Measurements from ENCODE around the gene CHID1. TPM values are rescaled to one million over a fixed set of nuclear protein-coding genes. Genes with fewer than 3 reads are reported as not detected.

Gene CHID1
- total RNA-seq, 2 experiments from 2014 or later = 30.6 to 71.1 TPM

DNA sequence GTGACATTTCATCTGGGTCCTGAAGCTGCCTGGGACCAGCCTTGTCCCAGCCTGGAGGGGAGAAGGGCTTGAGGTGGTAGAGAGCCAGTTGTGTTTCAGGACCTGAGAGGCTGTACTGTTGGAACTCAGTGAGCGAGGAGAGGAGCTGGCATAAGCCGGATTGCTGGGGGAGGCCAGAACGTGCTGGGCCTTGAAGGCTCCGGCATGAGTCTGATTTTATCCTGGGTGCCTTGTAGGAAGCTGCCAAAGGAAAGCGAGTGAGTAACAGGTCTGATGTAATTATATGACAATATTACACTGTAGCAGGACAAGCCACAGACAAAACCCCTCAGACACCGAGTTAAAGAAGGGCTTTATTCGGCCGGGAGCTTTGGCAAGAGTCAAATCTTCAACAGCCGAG is 32.2 kb upstream of the CHID1 start:
- no peak for DNase-seq (ENCODE audit: low spot score)
- H2AFZ ChIP-seq (ENCODE audit: low read length) = no peak overlapping the region
- BruUV-seq (replicated peaks) = no TSS peak
- POLR2A ChIA-PET = no interaction called here
- H3K9me3 ChIP-seq (ENCODE audit: low read length) = no peaks in the 10 kb centered on the region
- H4K20me1 ChIP-seq (ENCODE audit: insufficient read depth, low read length) = no peaks in the 10 kb centered on the region
- TF ChIP-seq CTCF (conservative IDR thresholded peaks at IDR 0.05; ENCODE audit: low read length) (no peak), EZH2phosphoT487 (IDR thresholded peaks at IDR 0.05; ENCODE audit: borderline replicate concordance, low read depth, low read length) (no peak)
- CTCF ChIA-PET (ENCODE audit: unreplicated experiment) = interaction anchor here (0.6 kb wide), 1 partner anchor 112 kb away, joined by 3 read pairs; no protein-coding TSS in a partner anchor
- no peaks in the 10 kb centered on the region for H3K9me2 ChIP-seq (ENCODE audit: insufficient read depth, low read length)
- no peak overlapping the region for H3K27ac ChIP-seq (ENCODE audit: low read depth, low read length, poor library complexity, severe bottlenecking)
- H3K79me2 ChIP-seq (ENCODE audit: insufficient read depth, low read depth, low read length) = peaks cover 11% of the 10 kb centered on the region; the same call in 1 of the 2 replicates
- peaks cover 29% of the 10 kb centered on the region for H3K36me3 ChIP-seq (ENCODE audit: insufficient read depth, low read length)
- intact Hi-C loops (cut with micrococcal nuclease; ENCODE audit: unreplicated experiment) = no loop called here
- H3K4me3 ChIP-seq (ENCODE audit: low read depth, low read length, poor library complexity, severe bottlenecking) = no peak overlapping the region
- H3K4me1 ChIP-seq (ENCODE audit: insufficient read depth, low read length, poor library complexity, severe bottlenecking) = no peaks in the 10 kb centered on the region
- H3K4me2 ChIP-seq (ENCODE audit: low read length) = no peak overlapping the region

DNA sequence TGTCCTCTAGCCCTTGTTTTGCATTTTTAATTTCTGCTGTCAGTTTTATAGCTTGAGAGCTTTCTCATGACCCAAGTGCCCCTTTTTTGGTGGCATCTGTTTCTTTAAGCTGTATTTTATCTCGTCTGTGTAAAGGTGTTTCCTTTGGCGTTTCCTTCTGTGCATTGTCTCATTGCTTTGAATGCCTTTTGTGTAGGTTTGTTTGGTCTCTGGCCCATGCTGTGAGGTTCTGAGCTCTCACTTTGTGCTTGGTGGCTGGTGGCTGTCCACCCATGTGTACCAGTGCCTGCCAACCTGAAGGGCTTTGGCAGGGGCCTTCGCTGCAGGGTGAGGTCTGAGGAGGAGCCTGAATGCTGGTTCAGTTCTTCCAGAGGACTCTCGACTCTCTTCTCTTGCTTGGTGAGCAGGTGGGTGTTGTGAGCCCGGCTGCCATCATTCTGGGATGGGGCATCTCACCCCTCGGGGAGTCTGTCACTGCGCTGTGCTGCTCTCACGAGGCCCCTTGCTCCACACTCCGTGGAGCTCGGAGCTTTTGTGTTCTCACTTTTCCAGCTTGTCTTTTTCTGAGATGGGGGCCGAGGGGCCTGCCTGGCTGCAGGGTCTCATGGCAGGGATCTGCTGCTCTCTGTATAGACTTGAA is 30.0 kb upstream of the CHID1 start:
- intact Hi-C loops (cut with micrococcal nuclease; ENCODE audit: unreplicated experiment) = no loop called here
- H2AFZ ChIP-seq (ENCODE audit: low read length) = no peak overlapping the region
- peaks cover 8% of the 10 kb centered on the region; the same call in 1 of the 2 replicates for H3K36me3 ChIP-seq (ENCODE audit: insufficient read depth, low read length)
- no peaks in the 10 kb centered on the region for H3K9me2 ChIP-seq (ENCODE audit: insufficient read depth, low read length)
- H3K27ac ChIP-seq (ENCODE audit: low read depth, low read length, poor library complexity, severe bottlenecking) = no peak overlapping the region
- no peak for DNase-seq (ENCODE audit: low spot score)
- no TSS peak for BruUV-seq (replicated peaks)
- H4K20me1 ChIP-seq (ENCODE audit: insufficient read depth, low read length) = no peaks in the 10 kb centered on the region
- no peak overlapping the region for H3K4me3 ChIP-seq (ENCODE audit: low read depth, low read length, poor library complexity, severe bottlenecking)
- H3K4me1 ChIP-seq (ENCODE audit: insufficient read depth, low read length, poor library complexity, severe bottlenecking) = no peaks in the 10 kb centered on the region
- H3K79me2 ChIP-seq (ENCODE audit: insufficient read depth, low read depth, low read length) = peaks cover 24% of the 10 kb centered on the region; the same call in 1 of the 2 replicates
- ChIA-PET POLR2A (interaction anchor here (0.6 kb wide), 1 partner anchor 13 kb away, joined by 3 read pairs; no protein-coding TSS in a partner anchor), CTCF (ENCODE audit: unreplicated experiment) (no interaction called here)
- H3K9me3 ChIP-seq (ENCODE audit: low read length) = no peaks in the 10 kb centered on the region
- no peak for TF ChIP-seq EZH2phosphoT487 (IDR thresholded peaks at IDR 0.05; ENCODE audit: borderline replicate concordance, low read depth, low read length)
- no peak for TF ChIP-seq CTCF (conservative IDR thresholded peaks at IDR 0.05; ENCODE audit: low read length)
- H3K4me2 ChIP-seq (ENCODE audit: low read length) = no peak overlapping the region

DNA sequence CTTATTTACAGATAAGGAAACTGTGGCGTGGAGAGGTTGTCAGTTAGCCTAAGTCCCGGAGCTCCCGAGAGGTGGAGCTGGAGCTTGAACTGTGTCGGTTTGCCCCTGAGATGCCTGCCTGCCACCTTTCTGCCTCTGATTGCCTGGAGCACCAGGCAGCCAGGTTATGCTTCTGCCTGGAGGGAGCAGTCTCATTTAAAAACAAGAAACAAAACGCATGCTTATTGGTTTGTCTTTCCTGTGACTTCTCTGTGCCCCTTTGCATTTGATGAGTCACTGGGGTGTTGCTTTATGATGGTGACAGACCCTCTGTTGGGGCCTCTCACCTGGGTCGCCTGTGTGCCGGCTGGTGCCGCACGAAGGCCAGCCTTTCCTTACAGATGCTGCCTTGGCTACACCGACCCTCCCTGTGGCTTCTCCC is 27.2 kb upstream of the CHID1 start:
- Histone ChIP-seq H2AFZ (ENCODE audit: low read length) (no peak overlapping the region), H4K20me1 (ENCODE audit: insufficient read depth, low read length) (no peaks in the 10 kb centered on the region), H3K4me1 (ENCODE audit: insufficient read depth, low read length, poor library complexity, severe bottlenecking) (no peaks in the 10 kb centered on the region), H3K4me3 (ENCODE audit: low read depth, low read length, poor library complexity, severe bottlenecking) (no peak overlapping the region), H3K36me3 (ENCODE audit: insufficient read depth, low read length) (no peaks in the 10 kb centered on the region; the same call in 1 of the 2 replicates), H3K27ac (ENCODE audit: low read depth, low read length, poor library complexity, severe bottlenecking) (no peak overlapping the region), H3K4me2 (ENCODE audit: low read length) (no peak overlapping the region), H3K9me2 (ENCODE audit: insufficient read depth, low read length) (no peaks in the 10 kb centered on the region), H3K9me3 (ENCODE audit: low read length) (no peaks in the 10 kb centered on the region), H3K79me2 (ENCODE audit: insufficient read depth, low read depth, low read length) (peaks cover 26% of the 10 kb centered on the region; the same call in 1 of the 2 replicates)
- BruUV-seq (replicated peaks) = no TSS peak
- CTCF ChIA-PET (ENCODE audit: unreplicated experiment) = no interaction called here
- DNase-seq (ENCODE audit: low spot score) = no peak
- POLR2A ChIA-PET = no interaction called here
- TF ChIP-seq CTCF (conservative IDR thresholded peaks at IDR 0.05; ENCODE audit: low read length) (no peak), EZH2phosphoT487 (IDR thresholded peaks at IDR 0.05; ENCODE audit: borderline replicate concordance, low read depth, low read length) (no peak)
- intact Hi-C loops (cut with micrococcal nuclease; ENCODE audit: unreplicated experiment) = no loop called here

All from OCI-LY7 (cell line).